ENCODE measurements around the gene SIM2.

Gene SIM2

GRCh38 chr21:36686955-36687354 is 12.0 kb upstream of the SIM2 start:
- DNase-seq: no peak

GRCh38 chr21:36688324-36688723 is 10.6 kb upstream of the SIM2 start:
- DNase-seq: no peak

GRCh38 chr21:36689324-36689723 is 9.6 kb upstream of the SIM2 start:
- DNase-seq: no peak

GRCh38 chr21:36690628-36691554 is 8.0 kb upstream of the SIM2 start:
- DNase-seq: no peak

GRCh38 chr21:36691555-36692041 is 7.3 kb upstream of the SIM2 start:
- DNase-seq: no peak

- DNase-seq: no peak
Observed at GRCh38 chr21:36692114-36692834, 6.6 kb upstream of the SIM2 start.

- DNase-seq: no peak
Observed at GRCh38 chr21:36692835-36693488, 6.0 kb upstream of the SIM2 start.

- no peak for DNase-seq
Observed at GRCh38 chr21:36693489-36694030, 5.4 kb upstream of the SIM2 start.

- DNase-seq: no peak
Observed at GRCh38 chr21:36694031-36694515, 4.8 kb upstream of the SIM2 start.

GRCh38 chr21:36694593-36695282 is 4.2 kb upstream of the SIM2 start:
- DNase-seq: no peak

GRCh38 chr21:36695283-36695634 is 3.7 kb upstream of the SIM2 start:
- DNase-seq: no peak

GRCh38 chr21:36695671-36696389 is 3.1 kb upstream of the SIM2 start:
- DNase-seq: no peak

GRCh38 chr21:36696390-36697059 is 2.4 kb upstream of the SIM2 start:
- no peak for DNase-seq

GRCh38 chr21:36697060-36697850 is 1.7 kb upstream of the SIM2 start:
- no peak for DNase-seq

GRCh38 chr21:36697851-36698384 is 997 bp upstream of the SIM2 start:
- no peak for DNase-seq

GRCh38 chr21:36698385-36698980 is 432 bp upstream of the SIM2 start:
- DNase-seq: no peak

GRCh38 chr21:36699546-36700294 is 805 bp downstream of the SIM2 start:
- no peak for DNase-seq

GRCh38 chr21:36700295-36700970 is 1.5 kb downstream of the SIM2 start:
- DNase-seq: no peak
